Esophagus squamous epithelium (tissue), 5 donors: ENCODE results near the gene DGKD. TPM values are rescaled to one million over a fixed set of nuclear protein-coding genes. Genes with fewer than 3 reads are reported as not detected.

Source experiments
- DNase-seq: peaks from one replicate; lab custom pipeline; 2025; lab: John Stamatoyannopoulos, UW
- H3K27ac ChIP-seq, 4 donors: fragments of 200-600 bp; sonication (generic); one replicate each; pipeline ENCODE4 v1.5.1; 2016 to 2019; ENCODE audit warnings: mild to moderate bottlenecking in 1 of 4
- H3K27me3 ChIP-seq, 4 donors: fragments of 200-600 bp; sonication (generic); 1 replicate in 3 of 4; 2 replicates in 1 of 4; pipeline versions ENCODE4 v1.5.1 to v1.6.0; 2017 to 2021; ENCODE audit warnings: antibody characterized with exemption in 1 of 4
- H3K36me3 ChIP-seq, 3 donors: fragments of 200-600 bp; sonication (generic); one replicate each; pipeline ENCODE4 v1.5.1; 2016 to 2019
- H3K4me1 ChIP-seq, 3 donors: fragments of 200-600 bp; sonication (generic); one replicate each; pipeline ENCODE4 v1.5.1; 2017 to 2019
- H3K4me3 ChIP-seq, 4 donors: fragments of 200-600 bp; sonication (generic); 1 replicate in 3 of 4; 2 replicates in 1 of 4; pipeline ENCODE4 v1.5.1; 2016 to 2019; ENCODE audit warnings: mild to moderate bottlenecking in 2 of 4, moderate library complexity in 1 of 4
- H3K9me3 ChIP-seq, 3 donors: fragments of 200-600 bp; sonication (generic); one replicate each; pipeline ENCODE4 v1.5.1; 2016 to 2019
- POLR2A ChIP-seq, 4 donors: fragments of 450-650 bp; IDR thresholded peaks; one replicate each; pipeline ENCODE4 v1.6.1; 2017; ENCODE audit warnings: antibody characterized with exemption in 4 of 4, mild to moderate bottlenecking in 4 of 4, moderate library complexity in 3 of 4
- WGBS, 2 donors: methylation state at CpG; one replicate each; pipeline ENCODE4 v1.1.5; 2018; 5-methylcytosine and 5-hydroxymethylcytosine counted together
- intact Hi-C: fragments of 100-400 bp; cut with DNase I; formaldehyde crosslinking; loops from one replicate; pipeline ENCODE4 v1.15.0; 2022
- total RNA-seq, 4 donors: library from RNA; depleted of rRNA; stranded (reverse); fragments of >200 nt; gene quantifications; one replicate each; pipeline ENCODE4 v1.1.0, GENCODE V29; 2016
- TF ChIP-seq, protein P1 (sequence below), 6 experiments: fragments of 450-650 bp in 4 of 6; fragments of 200-600 bp in 2 of 6; sonication (generic) in 2 of 6; IDR thresholded peaks; one replicate each; pipeline ENCODE4 v1.5.1; 2016 to 2019; ENCODE audit warnings: antibody characterized with exemption in 6 of 6, mild to moderate bottlenecking in 4 of 6, moderate library complexity in 4 of 6
- donor health status: DM: yes; HTN: yes; CAD: no.

Gene DGKD
- total RNA-seq, 4 donors from 2014 or later, result 2.3 to 10.9 (median 4.2) TPM

GRCh38 chr2:233314180-233314925, 39.9 kb upstream of the DGKD start:
- H3K27ac ChIP-seq, result no peak overlapping the region
- 80 to 86% methylated on average over 14 to 19 of the region's 20 CpGs for WGBS, 2 donors
- peaks cover 0 to 30% (median 0%) of the 10 kb centered on the region in 4 donors for H3K27me3 ChIP-seq
- intact Hi-C loops, result no loop called here
- DNase-seq, result no peak
- no peaks in the 10 kb centered on the region for H3K9me3 ChIP-seq
- H3K4me1 ChIP-seq, result no peaks in the 10 kb centered on the region
- TF ChIP-seq, protein P1, sequence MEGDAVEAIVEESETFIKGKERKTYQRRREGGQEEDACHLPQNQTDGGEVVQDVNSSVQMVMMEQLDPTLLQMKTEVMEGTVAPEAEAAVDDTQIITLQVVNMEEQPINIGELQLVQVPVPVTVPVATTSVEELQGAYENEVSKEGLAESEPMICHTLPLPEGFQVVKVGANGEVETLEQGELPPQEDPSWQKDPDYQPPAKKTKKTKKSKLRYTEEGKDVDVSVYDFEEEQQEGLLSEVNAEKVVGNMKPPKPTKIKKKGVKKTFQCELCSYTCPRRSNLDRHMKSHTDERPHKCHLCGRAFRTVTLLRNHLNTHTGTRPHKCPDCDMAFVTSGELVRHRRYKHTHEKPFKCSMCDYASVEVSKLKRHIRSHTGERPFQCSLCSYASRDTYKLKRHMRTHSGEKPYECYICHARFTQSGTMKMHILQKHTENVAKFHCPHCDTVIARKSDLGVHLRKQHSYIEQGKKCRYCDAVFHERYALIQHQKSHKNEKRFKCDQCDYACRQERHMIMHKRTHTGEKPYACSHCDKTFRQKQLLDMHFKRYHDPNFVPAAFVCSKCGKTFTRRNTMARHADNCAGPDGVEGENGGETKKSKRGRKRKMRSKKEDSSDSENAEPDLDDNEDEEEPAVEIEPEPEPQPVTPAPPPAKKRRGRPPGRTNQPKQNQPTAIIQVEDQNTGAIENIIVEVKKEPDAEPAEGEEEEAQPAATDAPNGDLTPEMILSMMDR (IDR thresholded peaks at IDR 0.05), result no peak
- no peak for TF ChIP-seq POLR2A (IDR thresholded peaks at IDR 0.05)
- H3K36me3 ChIP-seq, result no peaks in the 10 kb centered on the region
- no peak overlapping the region for H3K4me3 ChIP-seq

DNA sequence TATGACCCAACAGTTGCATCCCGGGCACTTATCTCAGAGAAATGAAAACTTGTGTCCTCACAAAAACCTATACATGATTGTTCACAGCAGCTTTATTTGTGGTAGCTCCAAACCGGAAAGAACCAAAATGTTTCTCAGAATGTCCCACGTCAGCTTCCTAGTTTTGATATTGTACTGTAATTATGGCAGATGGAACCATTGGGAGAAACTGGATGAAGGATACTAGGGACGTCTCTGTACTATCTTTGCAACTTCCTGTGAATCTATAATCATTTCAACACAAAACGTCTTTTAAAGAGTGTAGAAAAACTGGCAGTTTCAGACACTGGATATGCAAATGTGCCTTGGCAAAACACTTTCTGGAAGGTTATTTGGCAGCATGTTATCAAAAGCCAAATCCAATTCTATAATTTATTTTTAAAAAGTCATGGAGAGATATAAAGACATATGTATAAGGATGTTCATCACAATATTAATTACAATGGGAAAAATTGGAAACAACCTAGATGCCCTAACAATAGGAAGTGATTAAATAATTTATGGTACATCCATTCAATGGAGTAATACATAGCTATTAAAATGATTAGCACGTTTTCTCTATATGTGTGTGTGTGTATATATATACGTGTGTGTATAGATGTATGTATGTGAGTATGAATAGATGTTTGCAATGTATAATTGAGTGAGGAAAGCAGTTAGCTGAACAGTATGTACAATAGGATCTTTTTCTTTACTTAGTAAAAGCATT, 36.9 kb upstream of the DGKD start:
- Histone ChIP-seq H3K36me3 (no peaks in the 10 kb centered on the region), H3K9me3 (no peaks in the 10 kb centered on the region), H3K4me3 (no peak overlapping the region), H3K4me1 (no peaks in the 10 kb centered on the region), H3K27ac (no peak overlapping the region), H3K27me3 (peaks cover 0 to 36% (median 0%) of the 10 kb centered on the region in 4 donors)
- intact Hi-C loops, result no loop called here
- WGBS, 2 donors, result 69 to 75% methylated on average over 7 of the region's 7 CpGs
- DNase-seq, result no peak
- no peak for TF ChIP-seq POLR2A (IDR thresholded peaks at IDR 0.05)
- TF ChIP-seq, protein P1 (IDR thresholded peaks at IDR 0.05), result no peak

DNA sequence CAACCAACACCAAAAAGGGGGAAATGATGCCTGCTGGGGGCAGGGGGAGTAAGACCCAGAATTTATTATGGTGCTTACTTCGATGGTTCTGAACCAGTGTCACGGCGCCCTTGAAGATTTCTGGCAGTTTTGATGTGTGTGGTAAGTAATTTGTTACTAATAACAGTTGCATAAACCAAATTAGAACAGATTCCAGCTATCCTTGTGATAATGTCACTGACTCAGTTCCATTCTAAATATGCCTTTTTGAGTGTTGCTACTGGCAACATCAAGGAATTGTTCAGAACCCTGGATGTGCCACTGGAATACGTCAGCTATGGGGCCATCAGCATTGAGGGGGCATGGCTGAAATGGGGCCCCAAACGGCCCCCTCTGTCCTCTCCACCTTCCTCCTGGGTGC, 35.0 kb upstream of the DGKD start:
- no peak for DNase-seq
- Histone ChIP-seq H3K9me3 (no peaks in the 10 kb centered on the region), H3K27me3 (peaks cover 0 to 33% (median 0%) of the 10 kb centered on the region in 4 donors), H3K4me1 (no peaks in the 10 kb centered on the region), H3K27ac (no peak overlapping the region), H3K36me3 (no peaks in the 10 kb centered on the region), H3K4me3 (no peak overlapping the region)
- intact Hi-C loops, result no loop called here
- TF ChIP-seq POLR2A (IDR thresholded peaks at IDR 0.05), result no peak
- TF ChIP-seq, protein P1 (IDR thresholded peaks at IDR 0.05), result no peak
- WGBS, 2 donors, result 80 to 91% methylated on average over 3 to 4 of the region's 5 CpGs

GRCh38 chr2:233320470-233320869, 33.8 kb upstream of the DGKD start:
- TF ChIP-seq POLR2A (IDR thresholded peaks at IDR 0.05), result no peak
- 86 to 93% methylated on average over 13 to 17 of the region's 17 CpGs for WGBS, 2 donors
- no peaks in the 10 kb centered on the region for H3K4me1 ChIP-seq
- H3K4me3 ChIP-seq, result no peak overlapping the region
- H3K27me3 ChIP-seq, result peaks cover 0 to 33% (median 0%) of the 10 kb centered on the region in 4 donors
- H3K9me3 ChIP-seq, result no peaks in the 10 kb centered on the region
- H3K36me3 ChIP-seq, result no peaks in the 10 kb centered on the region
- no peak overlapping the region for H3K27ac ChIP-seq
- DNase-seq, result no peak
- intact Hi-C loops, result no loop called here

DNA sequence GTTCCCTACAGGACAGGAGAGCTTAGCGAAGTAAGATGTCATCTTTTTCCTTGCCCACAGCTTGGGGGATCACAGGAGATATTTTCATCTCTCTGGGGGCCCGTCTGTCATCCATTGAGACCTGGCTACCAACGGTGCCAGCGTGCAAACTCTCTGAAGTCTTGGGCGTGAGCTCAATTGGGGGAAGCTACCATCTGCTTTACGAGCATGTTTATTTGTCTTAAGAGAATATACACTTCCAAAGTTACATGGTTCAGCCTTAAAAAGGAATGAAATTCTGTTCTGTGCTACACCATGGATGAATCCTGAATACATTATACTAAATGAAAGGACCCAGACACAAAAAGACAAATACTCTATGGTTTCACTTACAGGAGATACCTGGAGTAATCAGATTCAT, 33.1 kb upstream of the DGKD start:
- peaks cover 0 to 33% (median 0%) of the 10 kb centered on the region in 4 donors for H3K27me3 ChIP-seq
- TF ChIP-seq, protein P1 (IDR thresholded peaks at IDR 0.05), result no peak
- no peak for TF ChIP-seq POLR2A (IDR thresholded peaks at IDR 0.05)
- no peak overlapping the region for H3K4me3 ChIP-seq
- WGBS, 2 donors, result 33 to 69% methylated on average over 1 to 6 of the region's 6 CpGs
- no peaks in the 10 kb centered on the region for H3K36me3 ChIP-seq
- no peaks in the 10 kb centered on the region for H3K4me1 ChIP-seq
- no peaks in the 10 kb centered on the region for H3K9me3 ChIP-seq
- DNase-seq, result no peak
- intact Hi-C loops, result no loop called here
- no peak overlapping the region for H3K27ac ChIP-seq
